Measurements from ENCODE around the gene MLPH. TPM values are rescaled to one million over a fixed set of nuclear protein-coding genes. Genes with fewer than 3 reads are reported as not detected.

Gene MLPH
- total RNA-seq, 1 donor from 2014 or later, result 73.5 TPM

- intact Hi-C loops (cut with micrococcal nuclease), result no loop called here
- H3K4me1 ChIP-seq, result no peaks in the 10 kb centered on the region
- H3K9me3 ChIP-seq (replicated peaks), result no peaks in the 10 kb centered on the region
- peaks cover 20% of the 10 kb centered on the region for H3K36me3 ChIP-seq
- no peak for DNase-seq
- H3K27ac ChIP-seq (replicated peaks), result no peak overlapping the region
- TF ChIP-seq, protein P1, sequence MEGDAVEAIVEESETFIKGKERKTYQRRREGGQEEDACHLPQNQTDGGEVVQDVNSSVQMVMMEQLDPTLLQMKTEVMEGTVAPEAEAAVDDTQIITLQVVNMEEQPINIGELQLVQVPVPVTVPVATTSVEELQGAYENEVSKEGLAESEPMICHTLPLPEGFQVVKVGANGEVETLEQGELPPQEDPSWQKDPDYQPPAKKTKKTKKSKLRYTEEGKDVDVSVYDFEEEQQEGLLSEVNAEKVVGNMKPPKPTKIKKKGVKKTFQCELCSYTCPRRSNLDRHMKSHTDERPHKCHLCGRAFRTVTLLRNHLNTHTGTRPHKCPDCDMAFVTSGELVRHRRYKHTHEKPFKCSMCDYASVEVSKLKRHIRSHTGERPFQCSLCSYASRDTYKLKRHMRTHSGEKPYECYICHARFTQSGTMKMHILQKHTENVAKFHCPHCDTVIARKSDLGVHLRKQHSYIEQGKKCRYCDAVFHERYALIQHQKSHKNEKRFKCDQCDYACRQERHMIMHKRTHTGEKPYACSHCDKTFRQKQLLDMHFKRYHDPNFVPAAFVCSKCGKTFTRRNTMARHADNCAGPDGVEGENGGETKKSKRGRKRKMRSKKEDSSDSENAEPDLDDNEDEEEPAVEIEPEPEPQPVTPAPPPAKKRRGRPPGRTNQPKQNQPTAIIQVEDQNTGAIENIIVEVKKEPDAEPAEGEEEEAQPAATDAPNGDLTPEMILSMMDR (IDR thresholded peaks at IDR 0.05; ENCODE audit: borderline replicate concordance), result no peak
- H3K4me3 ChIP-seq, result no peak overlapping the region
- H3K27me3 ChIP-seq (ENCODE audit: low read depth), result no peaks in the 10 kb centered on the region
Observed at GRCh38 chr2:237546876-237547395, 59.9 kb downstream of the MLPH start.

DNA sequence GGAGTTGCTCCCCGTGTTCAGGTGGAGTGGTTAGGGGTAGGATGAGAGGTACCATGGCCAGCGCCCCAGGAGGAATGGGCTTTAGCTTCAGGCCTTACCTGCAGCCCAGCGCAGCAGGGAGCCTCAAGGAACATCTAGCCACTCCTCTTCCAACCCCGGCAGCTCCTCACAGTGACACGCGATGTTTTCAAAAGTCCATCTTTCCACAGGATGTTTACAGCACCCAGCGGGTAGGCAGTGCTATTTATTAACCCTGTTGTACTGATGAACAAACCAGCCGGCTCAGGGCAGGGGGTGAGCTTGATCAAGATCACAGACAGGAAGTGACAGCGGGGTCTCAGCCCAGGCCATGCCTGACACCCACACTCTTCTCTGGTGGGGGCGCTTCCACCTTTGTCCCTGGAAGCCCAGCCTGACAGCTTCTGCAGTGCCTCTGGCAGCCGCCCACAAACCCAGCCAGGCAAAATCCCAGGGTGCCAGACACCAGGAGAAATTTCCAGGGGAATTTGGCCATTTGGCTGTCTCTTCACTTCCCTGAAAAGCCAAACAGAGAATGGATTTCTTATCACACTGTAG lies 60.9 kb downstream of the MLPH start:
- Histone ChIP-seq H3K36me3 (peaks cover 23% of the 10 kb centered on the region), H3K27me3 (ENCODE audit: low read depth) (no peaks in the 10 kb centered on the region), H3K9me3 (replicated peaks) (no peaks in the 10 kb centered on the region), H3K27ac (replicated peaks) (no peak overlapping the region), H3K4me1 (no peaks in the 10 kb centered on the region), H3K4me3 (no peak overlapping the region)
- TF ChIP-seq, protein P1 (IDR thresholded peaks at IDR 0.05; ENCODE audit: borderline replicate concordance), result no peak
- intact Hi-C loops (cut with micrococcal nuclease), result no loop called here
- DNase-seq, result no peak

GRCh38 chr2:237549216-237549615 lies 62.2 kb downstream of the MLPH start:
- Histone ChIP-seq H3K4me1 (no peaks in the 10 kb centered on the region), H3K36me3 (peaks cover 36% of the 10 kb centered on the region), H3K27me3 (ENCODE audit: low read depth) (no peaks in the 10 kb centered on the region), H3K27ac (replicated peaks) (no peak overlapping the region), H3K9me3 (replicated peaks) (no peaks in the 10 kb centered on the region), H3K4me3 (no peak overlapping the region)
- intact Hi-C loops (cut with micrococcal nuclease), result no loop called here
- TF ChIP-seq, protein P1 (IDR thresholded peaks at IDR 0.05; ENCODE audit: borderline replicate concordance), result no peak
- DNase-seq, result no peak

DNA sequence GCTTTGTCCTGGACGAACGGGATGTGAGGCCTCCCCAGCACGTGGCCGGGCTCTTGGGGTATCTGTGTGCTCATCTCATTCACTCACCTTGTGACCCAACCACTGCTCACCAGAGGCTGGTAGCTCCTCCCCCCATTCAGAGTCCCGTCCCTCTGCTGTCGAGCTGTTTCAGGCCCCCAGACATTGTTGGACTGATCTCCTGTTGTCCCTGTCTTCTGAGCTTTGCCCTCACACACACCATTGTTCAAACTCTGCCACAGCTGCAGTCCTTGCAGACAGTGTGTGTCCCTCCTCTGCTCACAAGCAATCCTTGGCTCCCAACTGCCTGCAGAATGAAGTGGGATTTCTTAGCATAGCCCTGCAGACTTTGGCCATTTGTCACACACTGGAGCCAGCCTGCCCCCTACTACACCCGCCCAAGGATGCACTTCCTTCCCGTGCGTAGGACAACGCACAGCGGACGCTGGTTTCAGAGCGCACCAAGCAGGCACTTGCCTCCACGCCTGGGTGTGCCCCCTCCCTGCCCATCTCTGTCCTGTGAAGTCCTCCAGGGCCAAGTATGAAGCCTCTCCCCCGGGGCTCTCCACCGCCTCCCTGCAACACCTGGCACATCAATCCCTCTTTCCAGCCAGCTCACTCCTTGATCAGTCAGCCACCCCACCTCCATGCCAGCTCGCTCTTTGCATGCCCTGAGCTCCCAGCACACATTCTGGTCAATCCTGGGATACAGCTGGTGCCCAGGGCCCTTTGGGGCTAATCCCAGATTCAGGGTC lies 62.8 kb downstream of the MLPH start:
- TF ChIP-seq, protein P1 (IDR thresholded peaks at IDR 0.05; ENCODE audit: borderline replicate concordance), result no peak
- DNase-seq, result no peak
- Histone ChIP-seq H3K27me3 (ENCODE audit: low read depth) (no peaks in the 10 kb centered on the region), H3K9me3 (replicated peaks) (peaks cover 1% of the 10 kb centered on the region), H3K36me3 (peaks cover 41% of the 10 kb centered on the region), H3K27ac (replicated peaks) (no peak overlapping the region), H3K4me1 (no peaks in the 10 kb centered on the region), H3K4me3 (no peak overlapping the region)
- intact Hi-C loops (cut with micrococcal nuclease), result no loop called here

DNA sequence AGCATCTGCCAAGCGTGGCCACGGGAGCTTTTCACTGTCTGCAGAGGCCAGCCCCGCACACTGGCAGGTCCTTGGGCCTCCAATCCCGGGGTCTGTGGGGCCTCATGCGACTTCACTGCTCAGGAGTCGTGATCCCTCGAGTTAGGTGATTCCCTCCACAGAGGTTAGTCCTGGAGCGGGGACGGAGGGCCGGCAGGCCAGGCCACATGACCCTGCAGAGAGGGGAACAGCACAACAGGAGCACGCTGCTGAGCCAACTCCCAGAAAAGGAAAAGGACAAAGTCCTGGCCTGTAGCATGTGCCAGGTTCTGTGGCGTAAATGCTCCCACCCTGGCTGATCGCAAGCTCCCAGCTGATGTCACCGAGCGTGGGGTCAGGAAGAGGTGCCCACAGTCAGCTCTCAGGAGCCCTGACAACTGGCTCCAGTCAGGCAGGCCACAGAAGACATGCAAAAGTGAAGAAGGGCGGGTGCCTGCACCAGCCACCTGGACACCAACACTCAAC lies 64.1 kb downstream of the MLPH start:
- no peak for DNase-seq
- Histone ChIP-seq H3K4me3 (no peak overlapping the region), H3K27ac (replicated peaks) (peak overlapping the region; percentile 3), H3K36me3 (peaks cover 54% of the 10 kb centered on the region), H3K9me3 (replicated peaks) (peaks cover 14% of the 10 kb centered on the region), H3K4me1 (no peaks in the 10 kb centered on the region), H3K27me3 (ENCODE audit: low read depth) (no peaks in the 10 kb centered on the region)
- TF ChIP-seq, protein P1 (IDR thresholded peaks at IDR 0.05; ENCODE audit: borderline replicate concordance), result no peak
- intact Hi-C loops (cut with micrococcal nuclease), result no loop called here

All from left ventricle myocardium inferior (tissue), 1 donor.